GM12878 (cell line): Measurements from ENCODE around the gene GSTM4. TPM values are rescaled to one million over a fixed set of nuclear protein-coding genes. Genes with fewer than 3 reads are reported as not detected.

Experiments used
- ATAC-seq: fragments of 200-7000 bp; cut with Tn5 transposase; 3 replicates; pipeline ENCODE4 v1.9.1; 2020; ENCODE audit warnings: mild to moderate bottlenecking, moderate library complexity
- BruUV-seq: library from RNA; stranded (reverse); fragments of 400-500 nt; replicated peaks from 2 replicates; lab custom pipeline; 2021; lab: Mats Ljungman, UMichigan
- CTCF ChIA-PET: fragments of 300-600 bp; sonication (Branson Sonifier 250); formaldehyde crosslinking; extraction: SDS; loops from one replicate; lab custom pipeline; 2021; ENCODE audit warnings: inconsistent platforms; lab: Yijun Ruan, JAX
- POLR2A ChIA-PET: fragments of 350-600 bp; formaldehyde crosslinking; extraction: SDS; loops from one replicate; lab custom pipeline; 2021; ENCODE audit warnings: inconsistent platforms; lab: Charles Lee
- RAD21 ChIA-PET: fragments of 300-600 bp; sonication (Branson Sonifier 250); formaldehyde crosslinking; loops from one replicate; lab custom pipeline; 2023; ENCODE audit warnings: antibody characterized with exemption; ENCODE audit not compliant: unreplicated experiment; lab: Charles Lee
- SMC1A ChIA-PET: fragments of 300-600 bp; sonication (Branson Sonifier 250); formaldehyde crosslinking; loops from one replicate; lab custom pipeline; 2023; ENCODE audit not compliant: unreplicated experiment, uncharacterized antibody; lab: Charles Lee
- DNase-seq: peaks from one replicate; pipeline ENCODE4 v3.0.0-alpha.2; 2011; ENCODE audit warnings: low read depth, low spot score
- FAIRE-seq: peaks from 3 replicates; lab custom pipeline; 2011; peaks lifted over from hg19 to GRCh38; lab: Jason Lieb, UNC
- H2AFZ ChIP-seq: 2 replicates; pipeline ENCODE4 v1.6.0; 2011; ENCODE audit warnings: low read depth, low read length, control low read depth; ENCODE audit not compliant: control insufficient read depth
- H3K27ac ChIP-seq: 2 replicates; pipeline ENCODE4 v1.5.1; 2011; ENCODE audit warnings: control low read depth; ENCODE audit not compliant: control insufficient read depth, insufficient read depth
- H3K27me3 ChIP-seq, 2 experiments: replicated peaks in 1 of 2; 2 replicates each; pipeline versions ENCODE4 v1.6.0 to v1.6.1; 2011; ENCODE audit warnings: low read length in 1 of 2; ENCODE audit not compliant: control insufficient read depth in 2 of 2, insufficient read depth in 2 of 2
- H3K36me3 ChIP-seq, 2 experiments: 2 replicates each; pipeline ENCODE4 v1.5.1; 2011; ENCODE audit warnings: low read length in 1 of 2; ENCODE audit not compliant: control insufficient read depth in 2 of 2, insufficient read depth in 2 of 2
- H3K4me1 ChIP-seq: 2 replicates; pipeline ENCODE4 v1.6.1; 2011; ENCODE audit warnings: mild to moderate bottlenecking, low read length, moderate library complexity, mixed read lengths; ENCODE audit not compliant: control insufficient read depth, insufficient read depth
- H3K4me2 ChIP-seq: 2 replicates; pipeline ENCODE4 v1.6.0; 2011; ENCODE audit warnings: control low read depth; ENCODE audit not compliant: control insufficient read depth, insufficient read depth
- H3K4me3 ChIP-seq: fragments of 200-600 bp; sonication (generic); 2 replicates; pipeline ENCODE4 v1.5.1; 2016
- H3K79me2 ChIP-seq: 2 replicates; pipeline ENCODE4 v1.6.0; 2011; ENCODE audit warnings: low read length; ENCODE audit not compliant: control insufficient read depth, insufficient read depth
- H3K9ac ChIP-seq: 2 replicates; pipeline ENCODE4 v1.8.0; 2011; ENCODE audit warnings: low read length, control low read depth, mixed read lengths; ENCODE audit not compliant: control insufficient read depth, insufficient read depth
- H3K9me3 ChIP-seq: replicated peaks from 3 replicates; pipeline ENCODE4 v1.5.1; 2011; ENCODE audit warnings: mild to moderate bottlenecking, low read length; ENCODE audit not compliant: control insufficient read depth, insufficient read depth
- H4K20me1 ChIP-seq: 2 replicates; pipeline ENCODE4 v1.6.0; 2011; ENCODE audit not compliant: control insufficient read depth, insufficient read depth
- POLR2A ChIP-seq: IDR thresholded peaks from 2 replicates; pipeline ENCODE4 v1.6.1; 2011; ENCODE audit warnings: low read depth, mild to moderate bottlenecking, low read length
- POLR2AphosphoS5 ChIP-seq: IDR thresholded peaks from 2 replicates; pipeline ENCODE4 v1.6.1; 2011; ENCODE audit warnings: mild to moderate bottlenecking, low read length, inconsistent platforms
- TCF3 ChIP-seq: IDR thresholded peaks from 2 replicates; pipeline ENCODE4 v1.6.1; 2012; ENCODE audit warnings: low read depth, mild to moderate bottlenecking, low read length, borderline replicate concordance; ENCODE audit not compliant: insufficient read depth
- WGBS: methylation state at CpG from one replicate; pipeline ENCODE4 v1.1.6; 2016; ENCODE audit warnings: low lambda C conversion rate; ENCODE audit not compliant: insufficient replicate concordance, insufficient coverage; ENCODE audit errors: missing lambda C conversion rate; 5-methylcytosine and 5-hydroxymethylcytosine counted together
- in situ Hi-C: fragments of 300-500 bp; cut with MboI; formaldehyde crosslinking; loops from 9 replicates; pipeline ENCODE4 v1.14.3; 2018; ENCODE audit warnings: mixed read lengths
- intact Hi-C: fragments of 100-400 bp; cut with micrococcal nuclease; formaldehyde crosslinking; loops from one replicate; pipeline ENCODE4 v1.14.2; 2022; ENCODE audit not compliant: unreplicated experiment
- polyA plus RNA-seq, 11 experiments: library from polyadenylated mRNA; depleted of rRNA in 4 of 11; unstranded in 6 of 11; stranded (reverse) in 5 of 11; fragments of >200 nt; fragmentation: Nextera tagmentation in 4 of 11; fragmentation: Illumina TruSeq in 1 of 11; extraction: Ambion mirVana in 4 of 11; extraction: Trizol in 1 of 11; gene quantifications; 1 replicate in 1 of 11; 2 replicates in 10 of 11; pipeline versions ENCODE4 v1.2.1 to v1.2.3, GENCODE V29; 2011 to 2016; ENCODE audit warnings: inconsistent platforms in 2 of 11, missing spikeins in 2 of 11, low read depth in 1 of 11
- total RNA-seq, 4 experiments: library from RNA; depleted of rRNA in 3 of 4; stranded (reverse); fragments of >200 nt in 3 of 4; fragmentation: Illumina TruSeq in 1 of 4; extraction: Trizol in 1 of 4; gene quantifications; 2 replicates each; pipeline versions ENCODE4 v1.2.1 to v1.2.3, GENCODE V29; 2013 to 2021

Gene GSTM4
- total and polyA plus RNA-seq, 10 of the 15 experiments (the other 5 are each of a cell fraction or from before 2014, with no cell fraction given), result 14.3 to 37.2 (median 23.0) TPM

- CTCF ChIA-PET, result interaction anchor here (0.6 to 6.3 kb wide), 13 partner anchors 8 to 1840 kb away, joined by 3 to 75 read pairs (median 6); partner anchors contain the start of genes AHCYL1 and GNAI3
- in situ Hi-C loops, result no loop called here
- no peak for TF ChIP-seq TCF3
- peak; percentile 33; the same call in 1 of the 2 replicates for TF ChIP-seq POLR2A
- TF ChIP-seq POLR2AphosphoS5, result 0 out of 2 replicates have a peak, but pooled peaks have one; percentile 32
- Histone ChIP-seq H3K27ac (no peak overlapping the region), H2AFZ (no peak overlapping the region), H3K9ac (no peak overlapping the region), H3K4me1 (peaks cover 14% of the 10 kb centered on the region), H4K20me1 (no peaks in the 10 kb centered on the region), H3K79me2 (no peaks in the 10 kb centered on the region), H3K9me3 (no peaks in the 10 kb centered on the region), H3K36me3 (peaks cover 8 to 29% of the 10 kb centered on the region in 2 experiments; a peak in 3 of 4 replicates), H3K27me3 (no peaks in the 10 kb centered on the region), H3K4me3 (no peak overlapping the region), H3K4me2 (no peak overlapping the region)
- no TSS peak for BruUV-seq
- SMC1A ChIA-PET, result interaction anchor here (1.4 to 5.4 kb wide), 2 partner anchors 8 to 86 kb away, joined by 3 to 36 read pairs; no protein-coding TSS in a partner anchor
- intact Hi-C loops, result no loop called here
- POLR2A ChIA-PET, result interaction anchor here (1.6 to 1.7 kb wide), 2 partner anchors 83 to 86 kb away, joined by 5 to 6 read pairs; partner anchors contain the start of gene GNAI3
- no peak for DNase-seq
- FAIRE-seq, result no peak
- RAD21 ChIA-PET, result interaction anchor here (1.0 to 4.3 kb wide), 4 partner anchors 9 to 353 kb away, joined by 3 to 59 read pairs (median 12); partner anchors contain the start of genes AHCYL1 and GNAI3
- 77% methylated on average over 14 of the region's 16 CpGs for WGBS
- no peak for ATAC-seq
These were observed 24.1 kb upstream of the GSTM4 start for GRCh38 chr1:109631513-109632505.
